ENCODE measurements around the gene PHF14.

The PHF14 gene

GRCh38 chr7:11079907-11080306 is 106.2 kb downstream of the PHF14 start:
- no peak for TF ChIP-seq POU6F1 (CRISPR knock-in tag; IDR thresholded peaks at IDR 0.05; ENCODE audit: borderline replicate concordance, low read depth)
- TF ChIP-seq ZFP3 (CRISPR knock-in tag; IDR thresholded peaks at IDR 0.05), result no peak
- no peak for TF ChIP-seq ISL1 (CRISPR knock-in tag; IDR thresholded peaks at IDR 0.05)
- no peak for TF ChIP-seq RARB (CRISPR knock-in tag; IDR thresholded peaks at IDR 0.05)
- TF ChIP-seq OSR1 (CRISPR knock-in tag; IDR thresholded peaks at IDR 0.05), result no peak
- TF ChIP-seq TOX (CRISPR knock-in tag; IDR thresholded peaks at IDR 0.05; ENCODE audit: borderline replicate concordance), result no peak
- TF ChIP-seq TCF4 (CRISPR knock-in tag; IDR thresholded peaks at IDR 0.05; ENCODE audit: borderline replicate concordance), result no peak
- TF ChIP-seq SNAI2 (CRISPR knock-in tag; IDR thresholded peaks at IDR 0.05), result no peak
- no peak for TF ChIP-seq ZNF70 (CRISPR knock-in tag; IDR thresholded peaks at IDR 0.05)
- no peak for TF ChIP-seq ZNF8 (CRISPR knock-in tag; IDR thresholded peaks at IDR 0.05)
- no peak for TF ChIP-seq PATZ1 (CRISPR knock-in tag; IDR thresholded peaks at IDR 0.05; ENCODE audit: borderline replicate concordance)
- no peak for TF ChIP-seq TSHZ2 (CRISPR knock-in tag; IDR thresholded peaks at IDR 0.05)
- no peak for TF ChIP-seq ZNF565 (CRISPR knock-in tag; conservative IDR thresholded peaks at IDR 0.05; ENCODE audit: low read depth)
- TF ChIP-seq CSRNP3 (CRISPR knock-in tag; IDR thresholded peaks at IDR 0.05), result no peak
- TF ChIP-seq ZC3H10 (CRISPR knock-in tag; IDR thresholded peaks at IDR 0.05), result no peak
- no peak for TF ChIP-seq GLIS3 (CRISPR knock-in tag; IDR thresholded peaks at IDR 0.05)
- no peak for TF ChIP-seq PPARA (CRISPR knock-in tag; IDR thresholded peaks at IDR 0.05; ENCODE audit: borderline replicate concordance)
- no peak for ATAC-seq

GRCh38 chr7:11082121-11082520 is 108.4 kb downstream of the PHF14 start:
- TF ChIP-seq ZNF8 (CRISPR knock-in tag; IDR thresholded peaks at IDR 0.05) (no peak), RARB (CRISPR knock-in tag; IDR thresholded peaks at IDR 0.05) (no peak), ZFP3 (CRISPR knock-in tag; IDR thresholded peaks at IDR 0.05) (no peak), POU6F1 (CRISPR knock-in tag; IDR thresholded peaks at IDR 0.05; ENCODE audit: borderline replicate concordance, low read depth) (no peak)
- ATAC-seq, result no peak

- peak; percentile 44 for ATAC-seq
- TF ChIP-seq CSDC2 (CRISPR knock-in tag; IDR thresholded peaks at IDR 0.05), result no peak
- TF ChIP-seq ZC3H10 (CRISPR knock-in tag; IDR thresholded peaks at IDR 0.05), result no peak
- no peak for TF ChIP-seq SNAI2 (CRISPR knock-in tag; IDR thresholded peaks at IDR 0.05)
- peak; percentile 73; the same call in 1 of the 2 replicates for TF ChIP-seq OSR1 (CRISPR knock-in tag; IDR thresholded peaks at IDR 0.05)
- TF ChIP-seq CSRNP3 (CRISPR knock-in tag; IDR thresholded peaks at IDR 0.05), result no peak
- no peak for TF ChIP-seq POU6F1 (CRISPR knock-in tag; IDR thresholded peaks at IDR 0.05; ENCODE audit: borderline replicate concordance, low read depth)
- no peak for TF ChIP-seq TSHZ2 (CRISPR knock-in tag; IDR thresholded peaks at IDR 0.05)
- no peak for TF ChIP-seq GLIS3 (CRISPR knock-in tag; IDR thresholded peaks at IDR 0.05)
Observed at GRCh38 chr7:11082552-11083213, 109.0 kb downstream of the PHF14 start.
